ENCODE measurements around the gene EGFR. TPM values are rescaled to one million over a fixed set of nuclear protein-coding genes. Genes with fewer than 3 reads are reported as not detected.

The EGFR gene
- total RNA-seq, 1 donor from 2014 or later = 5.0 TPM

DNA sequence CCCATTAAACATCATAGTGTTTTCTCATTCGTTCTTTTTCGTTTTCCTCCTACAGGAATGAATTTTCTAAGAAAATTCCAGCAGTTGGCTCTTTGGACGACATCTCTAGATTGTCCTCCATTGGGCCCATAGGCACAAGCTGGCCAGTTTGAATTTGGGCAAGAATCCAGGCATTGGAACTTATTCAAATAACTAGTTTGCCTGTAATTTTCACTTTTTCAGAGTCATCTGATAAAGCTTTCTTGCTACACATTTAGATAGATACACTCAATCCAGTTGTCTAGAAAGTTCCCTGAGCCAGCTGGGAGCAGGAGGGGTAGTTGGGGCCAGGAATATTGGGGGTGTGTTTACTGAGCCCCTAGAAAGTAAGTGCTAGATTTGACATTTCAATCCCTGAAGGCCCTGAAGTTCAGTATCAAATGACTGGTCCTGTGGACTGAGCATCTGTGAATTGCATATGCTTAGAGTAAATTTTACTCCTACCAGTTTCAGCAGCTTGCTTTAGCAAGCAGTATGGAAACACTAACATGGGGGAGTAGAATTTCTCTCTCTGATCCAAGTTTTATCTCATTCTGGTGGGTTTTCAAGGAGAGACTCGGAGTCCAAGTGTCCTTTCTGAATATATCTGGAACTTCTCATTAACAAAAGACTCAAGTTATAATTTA is 5.2 kb downstream of the EGFR start:
- no peak for DNase-seq (ENCODE audit: low spot score)
- Mint-ChIP-seq H3K27ac (ENCODE audit: unreplicated experiment) (no peak overlapping the region), H3K4me1 (ENCODE audit: unreplicated experiment) (peaks cover 2% of the 10 kb centered on the region), H3K9me3 (ENCODE audit: unreplicated experiment) (no peaks in the 10 kb centered on the region), H3K27me3 (ENCODE audit: unreplicated experiment) (peaks cover 7% of the 10 kb centered on the region), H3K36me3 (ENCODE audit: low read depth, unreplicated experiment) (no peaks in the 10 kb centered on the region), H3K4me3 (ENCODE audit: unreplicated experiment) (no peak overlapping the region)
- TF ChIP-seq, protein P1, sequence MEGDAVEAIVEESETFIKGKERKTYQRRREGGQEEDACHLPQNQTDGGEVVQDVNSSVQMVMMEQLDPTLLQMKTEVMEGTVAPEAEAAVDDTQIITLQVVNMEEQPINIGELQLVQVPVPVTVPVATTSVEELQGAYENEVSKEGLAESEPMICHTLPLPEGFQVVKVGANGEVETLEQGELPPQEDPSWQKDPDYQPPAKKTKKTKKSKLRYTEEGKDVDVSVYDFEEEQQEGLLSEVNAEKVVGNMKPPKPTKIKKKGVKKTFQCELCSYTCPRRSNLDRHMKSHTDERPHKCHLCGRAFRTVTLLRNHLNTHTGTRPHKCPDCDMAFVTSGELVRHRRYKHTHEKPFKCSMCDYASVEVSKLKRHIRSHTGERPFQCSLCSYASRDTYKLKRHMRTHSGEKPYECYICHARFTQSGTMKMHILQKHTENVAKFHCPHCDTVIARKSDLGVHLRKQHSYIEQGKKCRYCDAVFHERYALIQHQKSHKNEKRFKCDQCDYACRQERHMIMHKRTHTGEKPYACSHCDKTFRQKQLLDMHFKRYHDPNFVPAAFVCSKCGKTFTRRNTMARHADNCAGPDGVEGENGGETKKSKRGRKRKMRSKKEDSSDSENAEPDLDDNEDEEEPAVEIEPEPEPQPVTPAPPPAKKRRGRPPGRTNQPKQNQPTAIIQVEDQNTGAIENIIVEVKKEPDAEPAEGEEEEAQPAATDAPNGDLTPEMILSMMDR (IDR thresholded peaks at IDR 0.05; ENCODE audit: unreplicated experiment) = no peak

DNA sequence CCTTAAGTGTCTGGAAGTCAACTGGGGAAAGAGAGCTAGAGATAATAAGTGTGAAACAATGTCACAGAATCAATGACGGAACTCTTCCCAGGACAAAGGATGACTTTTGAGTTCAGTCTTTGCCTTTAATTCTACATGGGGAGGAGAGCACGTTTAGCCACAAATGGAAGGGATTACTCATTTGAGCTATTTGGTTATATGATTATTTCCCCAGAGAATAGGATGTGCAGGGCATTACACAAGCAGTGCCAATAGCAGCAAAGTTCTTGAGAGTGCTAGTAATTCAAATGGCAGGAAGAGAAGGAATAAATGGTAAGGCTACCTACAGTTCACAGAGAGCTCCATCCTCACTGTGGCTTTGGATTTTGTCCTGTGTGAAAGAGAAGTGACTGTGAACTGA is 6.0 kb downstream of the EGFR start:
- H3K27me3 Mint-ChIP-seq (ENCODE audit: unreplicated experiment) = peaks cover 7% of the 10 kb centered on the region
- peaks cover 2% of the 10 kb centered on the region for H3K4me1 Mint-ChIP-seq (ENCODE audit: unreplicated experiment)
- H3K27ac Mint-ChIP-seq (ENCODE audit: unreplicated experiment) = no peak overlapping the region
- TF ChIP-seq, protein P1 (IDR thresholded peaks at IDR 0.05; ENCODE audit: unreplicated experiment) = no peak
- H3K36me3 Mint-ChIP-seq (ENCODE audit: low read depth, unreplicated experiment) = no peaks in the 10 kb centered on the region
- H3K9me3 Mint-ChIP-seq (ENCODE audit: unreplicated experiment) = no peaks in the 10 kb centered on the region
- no peak overlapping the region for H3K4me3 Mint-ChIP-seq (ENCODE audit: unreplicated experiment)
- no peak for DNase-seq (ENCODE audit: low spot score)

DNA sequence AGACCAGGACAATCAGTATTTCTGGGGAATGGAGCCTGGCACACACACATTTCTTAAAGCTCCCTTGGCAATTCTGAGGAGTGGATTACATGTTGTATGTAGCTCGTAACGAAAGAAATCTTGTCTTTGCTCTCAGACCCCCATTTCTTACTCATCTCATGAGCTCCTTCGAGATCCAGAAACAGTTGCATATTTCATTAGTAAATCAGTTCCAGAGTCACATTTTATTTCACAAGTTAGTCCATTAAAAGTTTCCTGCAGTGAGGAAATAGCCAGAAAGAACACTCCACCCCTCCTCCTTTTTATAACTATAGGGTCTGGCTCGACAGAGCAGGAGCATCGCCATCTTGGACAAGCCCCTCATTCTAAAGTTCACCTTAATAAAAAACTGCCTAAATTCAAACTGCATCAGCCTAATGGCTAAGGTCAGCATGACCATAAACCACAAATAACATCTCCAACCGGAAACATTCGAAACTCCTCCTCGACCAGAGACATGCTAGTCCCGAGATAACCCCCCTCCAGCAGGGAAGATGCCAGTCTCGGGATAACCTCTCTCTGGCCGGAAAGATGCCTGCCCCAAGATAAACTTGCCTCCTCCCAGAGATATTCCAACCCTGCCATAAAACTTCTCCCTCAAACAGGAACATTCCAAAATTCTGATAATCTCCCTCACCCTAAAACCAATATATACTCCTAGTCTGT is 7.4 kb downstream of the EGFR start:
- Mint-ChIP-seq H3K27ac (ENCODE audit: unreplicated experiment) (no peak overlapping the region), H3K27me3 (ENCODE audit: unreplicated experiment) (peaks cover 2% of the 10 kb centered on the region)
- DNase-seq (ENCODE audit: low spot score) = no peak

DNA sequence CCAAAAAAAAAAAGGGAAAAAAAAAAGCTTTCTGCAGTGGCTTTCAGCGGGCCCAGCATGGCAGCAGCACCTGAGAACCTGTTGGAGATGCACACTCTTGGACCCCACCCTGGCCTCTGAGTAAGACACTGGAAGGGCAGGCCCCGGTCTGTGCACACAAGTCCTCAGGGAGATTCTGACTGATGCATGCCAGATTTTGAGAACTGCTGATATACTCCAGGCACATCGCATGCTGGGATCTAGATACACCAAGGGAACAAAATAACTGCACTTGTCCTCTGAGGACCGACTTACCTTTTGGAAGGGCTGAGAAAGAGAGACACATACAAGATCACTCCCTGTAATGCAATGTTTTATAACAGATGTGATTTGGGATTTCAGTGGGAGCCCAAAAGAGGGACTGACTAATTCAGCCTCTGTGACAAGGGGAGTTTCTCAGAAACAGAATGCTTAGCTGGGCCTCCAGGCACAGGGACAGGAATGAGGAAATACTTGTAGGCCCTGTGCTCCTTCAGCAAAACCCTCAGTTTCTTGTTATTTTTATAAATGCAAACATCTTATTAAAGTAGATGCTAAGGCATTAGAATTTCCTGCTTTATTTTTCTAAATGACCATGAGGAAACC is 8.2 kb downstream of the EGFR start:
- Mint-ChIP-seq H3K27ac (ENCODE audit: unreplicated experiment) (no peak overlapping the region), H3K4me1 (ENCODE audit: unreplicated experiment) (no peaks in the 10 kb centered on the region), H3K4me3 (ENCODE audit: unreplicated experiment) (no peak overlapping the region), H3K9me3 (ENCODE audit: unreplicated experiment) (no peaks in the 10 kb centered on the region), H3K27me3 (ENCODE audit: unreplicated experiment) (peaks cover 1% of the 10 kb centered on the region), H3K36me3 (ENCODE audit: low read depth, unreplicated experiment) (no peaks in the 10 kb centered on the region)
- DNase-seq (ENCODE audit: low spot score) = no peak
- TF ChIP-seq, protein P1 (IDR thresholded peaks at IDR 0.05; ENCODE audit: unreplicated experiment) = no peak

More for the DNA sequence above, 7.4 kb downstream of the EGFR start:
- TF ChIP-seq, protein P1 (IDR thresholded peaks at IDR 0.05; ENCODE audit: unreplicated experiment) = no peak
- Mint-ChIP-seq H3K36me3 (ENCODE audit: low read depth, unreplicated experiment) (no peaks in the 10 kb centered on the region), H3K4me3 (ENCODE audit: unreplicated experiment) (no peak overlapping the region), H3K4me1 (ENCODE audit: unreplicated experiment) (no peaks in the 10 kb centered on the region), H3K9me3 (ENCODE audit: unreplicated experiment) (no peaks in the 10 kb centered on the region)

DNA sequence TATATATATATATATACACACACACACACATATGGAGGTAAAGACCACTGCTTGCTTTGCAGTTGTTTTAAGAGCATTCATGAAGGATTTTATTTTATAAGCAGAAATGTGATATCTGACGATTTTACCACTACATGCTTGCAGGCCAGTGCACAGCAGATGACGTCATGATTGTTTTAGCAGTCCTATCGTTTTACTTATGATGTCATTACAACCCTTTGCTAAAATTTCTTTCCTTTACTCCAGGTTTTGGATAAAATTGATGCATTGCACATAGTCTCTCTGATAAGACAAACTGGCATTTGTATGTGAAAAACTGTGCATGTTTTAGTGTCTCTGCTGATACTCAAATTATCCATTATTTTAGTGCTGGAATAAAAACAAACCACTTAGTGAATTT is 9.2 kb downstream of the EGFR start:
- Mint-ChIP-seq H3K4me3 (ENCODE audit: unreplicated experiment) (no peak overlapping the region), H3K36me3 (ENCODE audit: low read depth, unreplicated experiment) (no peaks in the 10 kb centered on the region), H3K27me3 (ENCODE audit: unreplicated experiment) (no peaks in the 10 kb centered on the region), H3K9me3 (ENCODE audit: unreplicated experiment) (no peaks in the 10 kb centered on the region), H3K4me1 (ENCODE audit: unreplicated experiment) (no peaks in the 10 kb centered on the region), H3K27ac (ENCODE audit: unreplicated experiment) (no peak overlapping the region)
- no peak for DNase-seq (ENCODE audit: low spot score)
- TF ChIP-seq, protein P1 (IDR thresholded peaks at IDR 0.05; ENCODE audit: unreplicated experiment) = no peak
